ENCODE measurements around the gene PRKCE.

- TF ChIP-seq EZH2phosphoT487 (IDR thresholded peaks at IDR 0.05; ENCODE audit: borderline replicate concordance, low read depth) (no peak), REST (IDR thresholded peaks at IDR 0.05; ENCODE audit: low read depth, low read length) (no peak), USF2 (IDR thresholded peaks at IDR 0.05; ENCODE audit: borderline replicate concordance, low read depth, low read length) (no peak), ZBTB33 (IDR thresholded peaks at IDR 0.05; ENCODE audit: borderline replicate concordance, low read depth) (no peak), FOXM1 (IDR thresholded peaks at IDR 0.05; ENCODE audit: low read depth) (no peak), CTCF (IDR thresholded peaks at IDR 0.05) (no peak), RXRA (IDR thresholded peaks at IDR 0.05; ENCODE audit: borderline replicate concordance, low read depth) (no peak), POLR2AphosphoS5 (IDR thresholded peaks at IDR 0.05; ENCODE audit: low read depth, low read length) (no peak)
Observed at GRCh38 chr2:45881970-45882581, 230.6 kb downstream of the PRKCE start.

All from SK-N-SH (cell line).